Left renal cortex interstitium (tissue), 4 donors: ENCODE results near the gene CBX5. TPM values are rescaled to one million over a fixed set of nuclear protein-coding genes. Genes with fewer than 3 reads are reported as not detected.
"Not testable (repeated sequence)": the region's sequence is repeated elsewhere in the genome, so short reads cannot be mapped to it uniquely, and the experiment has no call there.

Source experiments
- DNase-seq, 4 donors: peaks; one replicate each; pipeline ENCODE4 v3.0.0-alpha.2; 2013; ENCODE audit warnings: low read depth in 4 of 4, low spot score in 2 of 4, missing footprints in 1 of 4
- polyA plus RNA-seq, 4 donors: library from polyadenylated mRNA; unstranded; fragments of 120-200 nt; gene quantifications; one replicate each; pipeline ENCODE4 v1.2.1, GENCODE V29; 2013; ENCODE audit not compliant: insufficient read length in 4 of 4

CBX5 gene
- polyA plus RNA-seq, 4 donors, result 106 to 135 (median 121) TPM

- DNase-seq, result no peak
Observed at GRCh38 chr12:54204316-54204715, 75.6 kb downstream of the CBX5 start.

GRCh38 chr12:54201001-54201794 lies 78.7 kb downstream of the CBX5 start:
- no peak for DNase-seq

GRCh38 chr12:54200412-54200811 lies 79.5 kb downstream of the CBX5 start:
- no peak for DNase-seq

- DNase-seq, result no peak
Observed at GRCh38 chr12:54199917-54200316, 80.0 kb downstream of the CBX5 start.

GRCh38 chr12:54199034-54199433 lies 80.9 kb downstream of the CBX5 start:
- no peak for DNase-seq

- DNase-seq, result no peak
Observed at GRCh38 chr12:54197431-54197909, 82.5 kb downstream of the CBX5 start.

- DNase-seq, result no peak
Observed at GRCh38 chr12:54197010-54197409, 82.9 kb downstream of the CBX5 start.

DNA sequence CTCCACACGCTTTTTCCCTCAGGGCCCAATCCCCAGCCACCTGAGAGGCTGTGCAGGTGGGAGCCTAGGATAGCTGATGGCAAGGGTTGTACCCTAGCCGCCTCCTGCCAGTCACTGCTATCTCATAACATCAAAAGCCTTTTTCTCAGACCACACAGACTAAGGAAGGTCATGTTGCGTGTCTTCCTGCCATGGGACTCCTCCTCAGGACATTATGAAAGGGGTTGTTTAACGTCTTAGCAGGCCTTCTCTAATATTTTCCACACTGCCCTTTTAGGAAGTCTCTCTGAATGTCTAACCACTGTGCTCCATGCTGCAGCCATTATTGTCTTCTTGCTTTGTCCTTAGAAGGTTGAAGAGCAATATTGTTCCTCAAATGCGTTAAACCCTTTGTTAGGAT lies 83.5 kb downstream of the CBX5 start:
- DNase-seq, result no peak

DNA sequence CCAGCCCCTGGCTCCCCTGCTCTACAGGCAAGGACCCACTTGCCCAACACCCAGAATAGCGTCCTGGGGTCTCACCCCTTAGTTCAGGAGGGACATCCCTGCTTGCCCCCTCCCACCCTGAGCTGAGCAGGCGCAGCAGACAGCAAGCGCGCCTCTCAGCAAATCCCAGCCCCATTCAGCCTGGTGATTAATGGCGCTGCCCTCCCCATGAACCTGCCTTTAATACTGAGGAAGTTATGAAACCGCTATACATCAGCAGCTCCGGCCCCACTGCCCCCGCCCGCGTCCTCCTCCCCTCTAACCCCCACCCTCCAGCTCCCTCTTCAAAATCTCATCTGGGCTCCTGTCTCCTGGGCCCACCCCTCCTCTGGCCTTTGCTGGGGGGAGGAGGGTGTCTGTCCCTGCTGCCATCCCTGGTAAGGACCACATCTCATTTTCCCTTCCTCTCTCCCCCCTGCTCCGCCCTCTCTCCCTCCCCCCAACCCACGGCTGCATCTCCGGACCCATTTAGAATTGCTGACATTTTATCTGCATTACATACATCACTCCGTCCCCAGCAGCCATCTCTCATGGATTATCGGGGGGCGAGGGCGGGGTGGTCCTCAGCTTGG lies 84.1 kb downstream of the CBX5 start:
- peak in 1 of 4 donors; percentile 89 for DNase-seq

DNA sequence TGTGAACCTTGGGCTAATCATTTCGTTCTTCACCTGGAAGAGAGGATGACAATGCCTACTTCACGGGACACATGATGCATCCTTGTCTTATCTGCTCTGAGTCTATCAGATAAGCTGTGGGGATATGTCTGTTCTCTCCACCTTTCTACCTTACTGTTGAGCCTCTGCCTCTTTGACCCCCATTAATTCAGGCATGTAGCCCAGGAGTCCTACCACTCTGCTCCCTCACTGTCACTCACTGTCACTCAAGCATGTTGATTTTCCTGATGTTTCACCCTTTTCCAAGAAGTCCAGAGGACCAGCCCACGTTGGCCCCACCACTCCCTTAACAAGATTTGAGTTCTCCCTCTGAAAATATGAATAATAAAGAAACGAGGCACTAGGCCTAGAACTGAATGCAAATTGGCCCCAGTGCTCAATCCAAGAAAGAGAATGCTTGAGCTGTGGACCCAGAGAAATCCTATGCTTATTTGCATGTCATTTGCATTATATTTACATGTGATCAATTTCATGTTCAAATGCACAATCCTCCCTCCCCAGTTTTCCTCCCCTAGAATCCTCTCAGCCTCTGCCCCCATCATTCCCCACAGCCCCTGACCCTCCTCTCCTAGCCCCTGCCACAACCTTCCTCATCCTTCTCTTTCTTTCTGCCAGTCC lies 84.7 kb downstream of the CBX5 start:
- no peak for DNase-seq

DNA sequence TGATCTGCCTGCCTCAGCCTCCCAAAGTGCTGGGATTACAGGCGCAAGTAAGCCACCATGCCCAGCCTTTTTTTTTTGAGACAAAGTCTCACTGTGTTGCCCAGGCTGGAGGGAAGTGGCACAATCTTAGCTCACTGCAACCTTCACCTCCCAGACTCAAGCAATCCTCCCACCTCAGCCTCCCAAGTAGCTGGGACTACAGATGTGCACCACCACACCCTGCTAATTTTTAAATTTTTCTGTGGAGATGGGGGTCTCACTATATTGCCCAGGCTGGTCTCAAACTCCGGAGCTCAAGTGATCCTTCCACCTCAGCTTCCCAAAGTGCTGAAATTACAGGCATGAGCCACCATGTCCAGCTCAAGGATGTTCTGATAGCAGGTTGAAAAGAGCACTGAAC lies 85.3 kb downstream of the CBX5 start:
- not testable (repeated sequence) for DNase-seq

DNA sequence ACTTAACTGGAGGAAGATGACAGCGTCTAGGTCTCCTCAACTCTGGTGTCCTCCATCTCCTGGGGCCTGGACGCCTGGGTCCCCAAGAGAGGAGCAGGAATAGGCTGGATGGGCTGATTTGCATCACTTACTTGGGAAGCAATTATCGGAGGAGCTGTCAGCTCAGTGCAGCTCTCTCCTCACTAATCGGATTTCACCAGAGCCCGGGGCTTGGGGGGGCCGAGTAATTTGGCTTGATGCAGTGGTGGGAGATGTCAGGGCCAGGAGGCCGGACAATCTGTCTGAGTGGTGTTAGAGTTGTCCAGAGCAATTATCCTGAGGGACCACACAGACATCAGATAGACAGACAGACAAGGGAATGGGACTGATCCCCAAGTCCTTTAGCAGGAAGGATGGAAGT lies 86.5 kb downstream of the CBX5 start:
- DNase-seq, result no peak

DNA sequence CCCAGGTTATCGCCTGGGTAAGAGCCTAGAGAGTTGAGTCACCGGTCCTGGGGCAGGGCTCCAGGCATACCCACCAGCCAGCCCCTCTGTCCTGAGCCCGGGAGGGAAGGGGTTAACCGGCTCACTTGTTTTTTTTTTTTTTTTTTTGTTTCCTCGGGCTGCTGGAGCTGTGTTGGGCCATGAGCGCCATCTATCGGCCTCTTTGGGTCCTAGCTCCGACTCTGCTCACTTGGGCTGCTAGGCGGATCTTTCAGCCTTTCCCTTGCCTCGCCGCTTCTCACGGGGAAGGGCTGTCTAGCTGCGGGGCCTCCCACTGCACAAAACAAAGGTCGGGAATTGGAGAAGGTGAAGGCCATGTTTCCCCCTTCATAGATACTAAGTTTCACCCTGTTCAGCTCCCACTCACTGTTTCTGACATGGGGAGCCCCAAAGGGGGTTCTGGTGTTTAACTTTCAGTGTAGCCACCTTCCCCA lies 88.3 kb downstream of the CBX5 start:
- peak in 3 of 4 donors; percentile 85 to 92 (median 87) for DNase-seq

- DNase-seq, result no peak
Observed at GRCh38 chr12:54191126-54191525, 88.8 kb downstream of the CBX5 start.

DNA sequence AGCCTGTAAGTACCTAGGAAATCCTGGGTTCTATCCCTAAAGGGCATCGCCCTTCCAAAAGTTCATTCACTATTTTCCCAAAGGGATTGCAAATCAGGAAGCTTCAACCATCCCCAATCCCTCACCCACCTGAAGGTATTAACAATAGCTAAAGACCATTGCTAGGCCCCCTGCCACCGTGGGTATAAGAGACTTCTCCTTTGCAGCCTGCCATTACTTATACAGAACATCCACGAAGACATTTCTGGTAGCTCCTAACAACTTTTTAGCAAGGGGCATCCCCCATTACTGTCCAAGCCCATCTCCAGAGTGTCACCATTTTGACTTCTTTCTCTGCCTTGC lies 90.8 kb downstream of the CBX5 start:
- no peak for DNase-seq

DNA sequence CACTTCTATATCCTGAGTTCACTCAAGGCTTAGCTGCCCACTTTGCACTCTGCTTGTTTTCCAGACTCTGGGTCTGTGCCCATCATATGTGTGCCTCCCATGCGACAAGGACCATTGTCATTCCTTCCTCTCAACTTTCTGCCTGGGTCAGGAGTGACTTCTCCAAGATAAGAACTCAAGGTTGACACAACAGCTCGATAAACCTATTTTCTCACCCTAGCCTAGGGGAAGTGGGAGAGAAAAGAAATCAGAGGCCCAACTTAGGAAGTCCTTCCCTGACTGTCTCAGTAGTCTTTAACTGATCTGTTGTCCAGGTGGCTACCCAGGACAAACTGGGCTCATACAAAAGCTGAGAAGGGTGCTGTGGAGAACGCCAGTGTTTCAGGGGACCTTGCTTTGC lies 92.8 kb downstream of the CBX5 start:
- DNase-seq, result no peak

- no peak for DNase-seq
Observed at GRCh38 chr12:54185919-54186318, 94.0 kb downstream of the CBX5 start.

GRCh38 chr12:54185297-54185696 lies 94.6 kb downstream of the CBX5 start:
- not testable (repeated sequence) for DNase-seq

DNA sequence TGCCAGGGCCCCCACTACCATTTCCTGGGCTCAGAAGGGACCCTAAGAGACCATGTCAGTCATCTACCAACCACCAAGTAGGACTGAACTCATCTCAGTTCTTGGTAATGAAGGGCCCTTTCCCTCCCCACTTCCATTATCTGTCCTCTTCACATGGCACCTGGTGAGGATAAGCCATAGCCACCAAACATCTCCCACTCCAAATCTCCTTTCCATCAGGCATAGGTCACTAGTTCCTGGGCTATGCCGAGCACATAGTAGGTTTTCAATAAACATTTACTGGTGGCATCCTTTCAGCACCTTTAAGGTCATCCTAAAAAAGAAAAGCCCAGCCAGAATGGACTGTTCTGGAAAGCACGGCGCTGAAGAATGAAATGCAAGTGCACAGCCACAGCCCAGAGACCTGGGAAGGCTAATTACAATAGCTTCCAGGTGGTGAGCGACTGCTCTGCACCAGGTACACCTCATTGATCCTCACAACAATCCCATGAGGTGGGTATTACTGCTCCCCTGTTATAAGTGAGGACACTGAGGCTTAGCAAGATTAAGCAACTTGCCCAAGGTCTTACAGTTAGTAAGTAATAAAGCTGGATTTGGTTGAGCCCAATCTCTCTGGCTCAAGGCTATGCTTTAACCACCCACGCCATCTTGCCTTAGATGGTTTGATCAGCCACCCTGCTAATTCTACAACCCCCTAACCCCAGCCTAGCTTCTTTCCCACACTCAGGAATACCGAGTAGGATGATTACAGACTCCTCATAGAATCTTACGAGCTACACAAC lies 95.7 kb downstream of the CBX5 start:
- no peak for DNase-seq

DNA sequence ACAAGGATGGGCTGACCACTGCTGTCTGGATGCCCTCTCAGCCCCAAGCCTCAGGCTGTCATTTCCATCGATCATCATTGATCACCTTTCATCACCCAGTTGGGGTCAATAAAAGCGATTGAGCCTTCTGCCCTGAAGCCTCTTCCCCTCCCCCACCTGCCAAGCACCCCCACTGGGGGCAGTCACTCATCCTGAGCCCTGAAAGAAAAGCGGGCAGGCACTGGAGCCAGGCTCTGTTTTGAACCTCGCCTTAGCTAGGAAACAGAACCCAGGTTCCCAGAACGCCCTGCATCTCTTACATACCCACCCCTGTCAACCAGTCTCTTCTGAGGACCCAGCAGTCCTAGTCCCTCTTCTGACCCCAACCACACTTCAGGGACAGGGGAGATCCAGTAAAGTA lies 96.9 kb downstream of the CBX5 start:
- no peak for DNase-seq

- no peak for DNase-seq
Observed at GRCh38 chr12:54182086-54182485, 97.8 kb downstream of the CBX5 start.
